Keratinocyte (primary cell): ENCODE data around the gene UPB1. TPM values are rescaled to one million over a fixed set of nuclear protein-coding genes. Genes with fewer than 3 reads are reported as not detected.

ENCODE experiments used
- DNase-seq: peaks from one replicate; pipeline ENCODE4 v3.0.0-alpha.2; 2011; ENCODE audit warnings: low read depth, missing footprints, low spot score
- FAIRE-seq: peaks from 2 replicates; lab custom pipeline; 2011; peaks lifted over from hg19 to GRCh38; lab: Jason Lieb, UNC
- H2AFZ ChIP-seq: 2 replicates; pipeline ENCODE4 v1.6.0; 2012; ENCODE audit warnings: low read length, control low read depth, inconsistent platforms; ENCODE audit not compliant: control insufficient read depth
- H3K27ac ChIP-seq: 2 replicates; pipeline ENCODE4 v1.5.1; 2011; ENCODE audit warnings: low read length; ENCODE audit not compliant: control insufficient read depth, insufficient read depth
- H3K27me3 ChIP-seq: 3 replicates; pipeline ENCODE4 v1.6.0; 2011; ENCODE audit warnings: low read length; ENCODE audit not compliant: control insufficient read depth, insufficient read depth; ENCODE audit errors: extremely low read depth
- H3K36me3 ChIP-seq, 2 experiments: 2 replicates in 1 of 2; 3 replicates in 1 of 2; pipeline ENCODE4 v1.5.1; 2011; ENCODE audit warnings: low read length in 2 of 2, mild to moderate bottlenecking in 1 of 2; ENCODE audit not compliant: control insufficient read depth in 2 of 2, insufficient read depth in 2 of 2; ENCODE audit errors: extremely low read depth in 1 of 2
- H3K4me1 ChIP-seq: 3 replicates; pipeline ENCODE4 v1.5.1; 2011; ENCODE audit warnings: low read length; ENCODE audit not compliant: control insufficient read depth, insufficient read depth; ENCODE audit errors: extremely low read depth
- H3K4me2 ChIP-seq: 3 replicates; pipeline ENCODE4 v1.6.0; 2011; ENCODE audit warnings: low read depth, low read length; ENCODE audit not compliant: control insufficient read depth, insufficient read depth; ENCODE audit errors: extremely low read depth
- H3K4me3 ChIP-seq, 3 experiments: fragments of 200-600 bp in 1 of 3; sonication (generic) in 1 of 3; 2 replicates in 2 of 3; 3 replicates in 1 of 3; pipeline ENCODE4 v1.5.1; 2011 to 2016; ENCODE audit warnings: low read length in 3 of 3, mild to moderate bottlenecking in 3 of 3, control low read depth in 2 of 3, inconsistent platforms in 1 of 3, low read depth in 1 of 3, mixed read lengths in 1 of 3, mixed run types in 1 of 3, moderate library complexity in 1 of 3; ENCODE audit not compliant: control insufficient read depth in 2 of 3, insufficient read depth in 2 of 3; ENCODE audit errors: extremely low read depth in 1 of 3
- H3K79me2 ChIP-seq: 2 replicates; pipeline ENCODE4 v1.6.0; 2012; ENCODE audit warnings: low read length; ENCODE audit not compliant: control insufficient read depth, insufficient read depth
- H3K9ac ChIP-seq: 3 replicates; pipeline ENCODE4 v1.6.0; 2011; ENCODE audit warnings: low read length; ENCODE audit not compliant: control insufficient read depth, insufficient read depth; ENCODE audit errors: extremely low read depth
- H3K9me1 ChIP-seq: 3 replicates; pipeline ENCODE4 v1.6.0; 2011; ENCODE audit warnings: low read length; ENCODE audit not compliant: control insufficient read depth, insufficient read depth; ENCODE audit errors: extremely low read depth
- H3K9me3 ChIP-seq: 2 replicates; pipeline ENCODE4 v1.5.1; 2012; ENCODE audit warnings: low read depth, low read length; ENCODE audit not compliant: control insufficient read depth
- H4K20me1 ChIP-seq: 3 replicates; pipeline ENCODE4 v1.6.0; 2011; ENCODE audit warnings: low read length; ENCODE audit not compliant: control insufficient read depth, insufficient read depth; ENCODE audit errors: extremely low read depth
- EZH2 ChIP-seq: IDR thresholded peaks from one replicate; pipeline ENCODE4 v1.6.1; 2012; ENCODE audit warnings: inconsistent platforms, mild to moderate bottlenecking, low read length, moderate library complexity
- dilution Hi-C: fragments of 300-500 bp; cut with MboI; formaldehyde crosslinking; loops from one replicate; pipeline ENCODE4 v1.7.0; 2020; ENCODE audit warnings: low sequenced_read_pairs; ENCODE audit not compliant: extremely low pct_ligation_motif_present
- polyA plus RNA-seq, 5 experiments: library from polyadenylated mRNA; depleted of rRNA in 3 of 5; stranded (reverse) in 3 of 5; stranded (forward) in 1 of 5; unstranded in 1 of 5; fragments of >200 nt; gene quantifications; 1 replicate in 1 of 5; 2 replicates in 3 of 5; 3 replicates in 1 of 5; pipeline versions ENCODE4 v1.2.1 to v1.2.3, GENCODE V29; 2011 to 2012; ENCODE audit warnings: missing spikeins in 2 of 5, low read depth in 1 of 5, low replicate concordance in 1 of 5
- TF ChIP-seq, protein P1 (sequence below), 3 experiments: IDR thresholded peaks in 1 of 3; conservative IDR thresholded peaks in 1 of 3; optimal IDR thresholded peaks in 1 of 3; 2 replicates in 2 of 3; 3 replicates in 1 of 3; pipeline versions ENCODE3 to v1.5.1; 2011; ENCODE audit warnings: low read length in 3 of 3, mild to moderate bottlenecking in 3 of 3, moderate library complexity in 2 of 3, control low read depth in 1 of 3, inconsistent platforms in 1 of 3; ENCODE audit not compliant: insufficient read depth in 2 of 3; ENCODE audit errors: extremely low read depth in 1 of 3

Gene UPB1
- polyA plus RNA-seq, 1 donor (not counting 4 experiments of a cell fraction or from before 2014, with no cell fraction given) = not detected

DNA sequence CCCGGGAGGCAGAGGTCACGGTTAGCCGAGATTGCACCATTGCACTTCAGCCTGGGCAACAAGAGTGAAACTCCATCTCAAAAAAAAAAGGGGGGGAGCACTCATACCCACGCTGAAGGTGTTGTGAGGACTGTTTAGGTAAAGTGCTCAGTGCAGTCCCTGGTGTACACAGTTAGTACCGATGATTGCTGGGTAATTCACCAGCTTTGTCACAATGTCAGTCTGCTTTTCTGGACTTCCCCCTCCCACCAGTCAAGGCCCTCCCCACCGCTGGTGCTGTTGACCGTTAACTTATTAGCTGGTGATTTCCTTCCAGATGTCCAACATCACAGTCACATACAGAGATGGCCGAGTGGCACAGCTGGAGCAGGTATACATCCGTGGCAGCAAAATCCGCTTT, 72.5 kb downstream of the UPB1 start:
- Histone ChIP-seq H3K27me3 (no peaks in the 10 kb centered on the region), H3K4me2 (no peak overlapping the region), H3K36me3 (peaks cover 24 to 36% of the 10 kb centered on the region in 2 experiments), H3K27ac (no peak overlapping the region), H3K4me1 (no peaks in the 10 kb centered on the region), H3K9ac (no peak overlapping the region), H3K79me2 (peaks cover 65% of the 10 kb centered on the region), H3K9me3 (no peaks in the 10 kb centered on the region), H3K4me3 (no peak overlapping the region), H3K9me1 (no peaks in the 10 kb centered on the region), H2AFZ (no peak overlapping the region), H4K20me1 (peaks cover 14% of the 10 kb centered on the region)
- TF ChIP-seq, protein P1, sequence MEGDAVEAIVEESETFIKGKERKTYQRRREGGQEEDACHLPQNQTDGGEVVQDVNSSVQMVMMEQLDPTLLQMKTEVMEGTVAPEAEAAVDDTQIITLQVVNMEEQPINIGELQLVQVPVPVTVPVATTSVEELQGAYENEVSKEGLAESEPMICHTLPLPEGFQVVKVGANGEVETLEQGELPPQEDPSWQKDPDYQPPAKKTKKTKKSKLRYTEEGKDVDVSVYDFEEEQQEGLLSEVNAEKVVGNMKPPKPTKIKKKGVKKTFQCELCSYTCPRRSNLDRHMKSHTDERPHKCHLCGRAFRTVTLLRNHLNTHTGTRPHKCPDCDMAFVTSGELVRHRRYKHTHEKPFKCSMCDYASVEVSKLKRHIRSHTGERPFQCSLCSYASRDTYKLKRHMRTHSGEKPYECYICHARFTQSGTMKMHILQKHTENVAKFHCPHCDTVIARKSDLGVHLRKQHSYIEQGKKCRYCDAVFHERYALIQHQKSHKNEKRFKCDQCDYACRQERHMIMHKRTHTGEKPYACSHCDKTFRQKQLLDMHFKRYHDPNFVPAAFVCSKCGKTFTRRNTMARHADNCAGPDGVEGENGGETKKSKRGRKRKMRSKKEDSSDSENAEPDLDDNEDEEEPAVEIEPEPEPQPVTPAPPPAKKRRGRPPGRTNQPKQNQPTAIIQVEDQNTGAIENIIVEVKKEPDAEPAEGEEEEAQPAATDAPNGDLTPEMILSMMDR (optimal IDR thresholded peaks at IDR 0.05 in 1 of 3, IDR thresholded peaks at IDR 0.05 in 1 of 3, conservative IDR thresholded peaks at IDR 0.05 in 1 of 3; ENCODE audit: extremely low read depth in 1 of 3, insufficient read depth in 2 of 3, low read length in 3 of 3) = no peak
- no peak for TF ChIP-seq EZH2
- FAIRE-seq = no peak
- DNase-seq = no peak
- dilution Hi-C loops = no loop called here

DNA sequence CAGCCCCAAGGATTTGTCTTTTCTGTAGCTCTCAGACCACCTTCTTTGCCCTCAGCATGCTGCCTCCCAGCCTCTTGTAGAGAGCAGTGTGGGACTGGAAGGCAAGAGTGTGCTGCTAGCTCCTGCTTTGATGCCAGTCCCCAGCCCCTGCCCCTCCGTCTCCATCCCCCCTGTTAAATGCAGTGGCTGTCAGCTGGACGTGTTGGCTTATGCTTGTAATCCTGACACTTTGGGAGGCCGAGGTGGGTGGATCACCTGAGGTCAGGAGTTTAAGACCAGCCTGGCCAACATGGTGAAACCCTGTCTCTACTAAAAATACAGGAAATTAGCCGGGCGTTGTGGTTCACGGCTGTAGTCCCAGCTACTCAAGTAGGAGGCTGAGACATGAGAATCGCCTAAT, 76.1 kb downstream of the UPB1 start:
- dilution Hi-C loops = no loop called here
- TF ChIP-seq, protein P1 (optimal IDR thresholded peaks at IDR 0.05 in 1 of 3, IDR thresholded peaks at IDR 0.05 in 1 of 3, conservative IDR thresholded peaks at IDR 0.05 in 1 of 3; ENCODE audit: extremely low read depth in 1 of 3, insufficient read depth in 2 of 3, low read length in 3 of 3) = no peak
- no peak for TF ChIP-seq EZH2
- Histone ChIP-seq H3K27me3 (no peaks in the 10 kb centered on the region), H3K9me3 (no peaks in the 10 kb centered on the region), H3K79me2 (peaks cover 30% of the 10 kb centered on the region), H3K9me1 (no peaks in the 10 kb centered on the region), H3K36me3 (peaks cover 24 to 41% of the 10 kb centered on the region in 2 experiments), H3K4me3 (no peak overlapping the region), H2AFZ (no peak overlapping the region), H3K9ac (no peak overlapping the region), H3K4me1 (no peaks in the 10 kb centered on the region), H3K4me2 (no peak overlapping the region), H3K27ac (no peak overlapping the region), H4K20me1 (peaks cover 6% of the 10 kb centered on the region)
- no peak for FAIRE-seq
- DNase-seq = no peak
